HG03460 (cell line): ENCODE measurements around the gene KSR1.

Experiments used
- ATAC-seq: cut with Tn5 transposase; IDR thresholded peaks from one replicate; pipeline ENCODE4 v1.9.1; 2021; ENCODE audit not compliant: unreplicated experiment

KSR1 gene

GRCh38 chr17:27471321-27472269 lies 15.3 kb downstream of the KSR1 start:
- ATAC-seq: peak; percentile 61

DNA sequence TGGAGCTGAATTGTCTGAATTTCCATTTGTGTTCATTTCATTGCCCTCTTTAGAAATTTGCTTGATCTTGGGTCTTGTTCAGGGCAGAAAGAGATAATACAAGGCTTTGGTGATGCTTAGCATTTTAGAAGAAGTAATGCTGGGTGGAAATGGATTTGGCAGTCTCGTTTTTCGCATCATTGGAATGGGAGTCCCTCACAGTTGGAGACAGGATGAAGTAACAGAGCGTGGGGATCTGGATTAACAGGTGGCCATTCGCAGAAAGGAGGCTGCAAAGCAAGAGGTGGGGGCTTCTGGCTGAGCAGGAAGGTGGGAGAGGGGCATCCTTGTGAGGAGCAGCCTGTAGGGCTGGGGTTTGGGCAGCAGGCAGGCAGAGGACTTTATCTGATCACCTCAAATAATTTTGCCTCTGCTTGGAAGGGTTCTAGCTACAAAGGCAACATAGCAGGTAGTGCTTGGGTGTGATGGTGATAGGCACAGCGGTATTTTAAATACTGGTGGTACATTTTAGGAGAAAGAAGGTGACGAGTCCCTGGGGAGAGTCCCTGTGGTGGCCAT lies 17.0 kb downstream of the KSR1 start:
- no peak for ATAC-seq

DNA sequence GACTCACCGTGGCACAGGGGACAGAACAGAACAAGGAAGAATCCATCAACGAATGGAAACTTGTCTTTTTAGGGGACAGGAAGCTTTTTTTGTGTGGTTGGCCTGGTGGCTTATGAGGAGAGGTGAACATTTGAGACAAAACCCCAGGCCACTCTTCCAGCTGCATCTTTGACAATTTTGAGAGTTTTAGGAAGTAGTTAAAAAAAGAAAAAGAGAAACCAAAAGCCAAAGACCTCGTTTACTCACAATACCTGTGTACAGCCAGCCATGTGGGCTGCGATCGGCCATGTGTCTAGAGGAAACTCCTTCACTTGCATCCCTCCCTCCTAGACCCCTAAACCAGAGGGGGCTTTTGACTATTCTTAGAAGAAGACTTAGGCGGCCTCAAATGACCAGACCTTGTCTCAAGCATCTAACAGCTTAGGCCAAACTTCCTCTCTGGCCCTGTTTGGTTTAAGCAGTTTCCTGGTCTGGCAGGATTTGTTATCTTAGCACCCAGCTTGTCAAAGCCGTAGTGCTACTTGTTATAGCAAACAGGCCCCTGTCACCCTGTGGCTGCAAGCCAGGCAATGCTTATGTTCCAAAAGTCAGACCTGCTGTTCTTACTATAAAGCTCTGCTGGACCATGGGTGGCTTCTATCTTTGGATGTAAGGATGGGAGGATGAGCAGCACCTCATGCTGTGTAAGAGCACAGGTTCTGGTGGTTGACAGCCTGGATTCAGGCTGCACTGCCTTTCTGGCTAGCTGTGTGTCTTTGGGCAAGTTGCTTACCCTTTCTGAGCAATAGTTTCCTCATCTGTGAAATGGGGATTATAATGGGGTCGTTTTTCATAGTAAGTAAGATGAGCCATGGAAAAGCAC lies 17.7 kb downstream of the KSR1 start:
- peak; percentile 32 for ATAC-seq

DNA sequence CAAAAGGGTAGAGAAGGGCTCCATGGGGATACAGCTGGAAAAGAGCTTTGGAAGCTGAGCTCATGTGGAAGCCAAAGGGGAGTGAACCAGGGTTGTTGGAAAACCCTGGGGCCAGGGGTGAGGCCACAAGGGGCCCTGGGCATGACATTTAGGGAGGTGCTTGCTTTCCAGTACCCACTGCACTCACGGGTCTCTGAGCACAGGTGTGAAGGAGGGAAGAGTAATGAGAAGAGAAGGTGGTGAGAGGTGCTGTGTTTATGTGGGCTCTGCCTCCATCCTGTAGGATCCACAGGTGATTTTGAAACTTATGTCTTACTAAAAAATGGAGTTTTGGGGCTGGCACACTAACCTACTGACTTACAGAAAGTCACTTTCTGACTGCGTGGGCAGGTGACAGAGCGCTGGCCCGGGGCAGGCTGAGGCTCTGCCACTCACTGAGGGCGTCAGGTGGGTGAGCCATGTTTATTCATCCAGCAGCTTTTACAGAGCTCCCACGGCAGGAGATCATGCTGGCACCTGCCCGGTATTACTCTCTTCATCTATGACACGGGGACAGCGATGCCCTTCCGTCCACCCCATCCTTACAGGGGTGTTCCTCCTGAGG lies 18.9 kb downstream of the KSR1 start:
- ATAC-seq: no peak

DNA sequence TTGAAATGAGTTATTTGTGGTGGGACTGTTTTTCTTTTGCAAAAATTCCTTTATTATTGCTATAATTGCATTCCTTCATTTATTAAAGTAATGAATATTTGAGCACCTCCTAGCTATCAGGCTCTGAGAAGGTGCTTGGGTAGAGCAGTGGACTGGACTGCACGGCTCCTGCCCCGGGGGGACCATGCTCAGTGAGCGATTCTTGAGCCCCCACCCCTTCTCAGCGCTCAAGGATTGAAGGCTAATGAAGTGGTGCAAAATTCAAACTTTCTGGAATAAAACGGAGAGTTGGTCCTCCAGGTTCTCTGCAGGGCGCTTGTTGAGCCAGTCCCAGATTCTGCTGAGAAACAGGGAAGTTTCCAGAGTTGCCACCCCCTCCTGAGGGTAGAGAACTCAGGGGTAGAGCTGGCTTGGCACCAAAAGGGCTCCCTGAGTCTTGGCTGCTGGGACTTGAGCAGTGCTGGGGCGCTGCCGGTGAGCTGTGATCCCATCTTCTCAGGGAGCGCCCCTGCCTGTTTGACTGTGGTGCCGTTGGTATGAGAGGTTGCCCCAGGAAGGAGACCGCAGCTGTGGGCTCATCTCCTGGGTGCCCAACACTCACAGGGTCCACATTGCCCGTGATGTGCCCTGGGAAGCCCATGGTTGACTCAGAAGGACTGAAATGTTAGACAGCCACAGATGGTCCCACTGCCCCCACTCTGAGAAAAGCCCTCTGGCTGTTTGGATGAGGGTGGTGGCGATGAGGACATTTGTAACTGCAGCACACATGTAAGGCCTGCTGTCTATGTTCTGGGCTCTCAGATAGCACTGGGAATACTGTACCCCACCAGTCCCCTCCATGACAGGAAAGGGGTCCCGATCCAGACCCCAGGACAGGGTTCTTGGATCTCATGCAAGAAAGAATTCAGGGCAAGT lies 20.0 kb downstream of the KSR1 start:
- no peak for ATAC-seq

GRCh38 chr17:27477050-27477888 lies 21.0 kb downstream of the KSR1 start:
- no peak for ATAC-seq

- no peak for ATAC-seq
Measured at GRCh38 chr17:27477971-27478684, 21.9 kb downstream of the KSR1 start.

GRCh38 chr17:27478901-27479538 lies 22.8 kb downstream of the KSR1 start:
- ATAC-seq: no peak

GRCh38 chr17:27479838-27480237 lies 23.6 kb downstream of the KSR1 start:
- ATAC-seq: no peak

- no peak for ATAC-seq
Measured at GRCh38 chr17:27480699-27481098, 24.5 kb downstream of the KSR1 start.

DNA sequence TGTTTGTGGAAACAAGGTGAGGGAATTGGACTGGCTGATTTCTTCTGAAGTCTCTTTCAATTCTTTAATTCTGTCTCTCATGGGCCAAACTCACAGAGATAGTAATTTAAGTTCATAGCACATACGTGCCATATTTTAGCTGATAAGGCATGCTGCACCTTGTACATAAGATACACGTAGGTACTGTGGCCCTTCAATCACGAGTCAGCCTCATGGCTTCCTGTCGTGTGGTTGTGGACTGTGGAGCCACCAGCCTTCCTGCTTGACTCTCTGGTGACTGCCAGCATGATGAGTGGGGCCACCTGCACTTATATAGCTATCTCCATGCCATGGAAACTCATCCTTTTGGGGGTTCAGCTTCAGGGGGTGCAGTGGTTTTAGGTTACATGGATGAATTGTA lies 25.1 kb downstream of the KSR1 start:
- ATAC-seq: no peak

GRCh38 chr17:27485125-27485524 lies 28.9 kb downstream of the KSR1 start:
- no peak for ATAC-seq

- ATAC-seq: no peak
Measured at GRCh38 chr17:27485716-27486495, 29.7 kb downstream of the KSR1 start.

- no peak for ATAC-seq
Measured at GRCh38 chr17:27486741-27487140, 30.5 kb downstream of the KSR1 start.

DNA sequence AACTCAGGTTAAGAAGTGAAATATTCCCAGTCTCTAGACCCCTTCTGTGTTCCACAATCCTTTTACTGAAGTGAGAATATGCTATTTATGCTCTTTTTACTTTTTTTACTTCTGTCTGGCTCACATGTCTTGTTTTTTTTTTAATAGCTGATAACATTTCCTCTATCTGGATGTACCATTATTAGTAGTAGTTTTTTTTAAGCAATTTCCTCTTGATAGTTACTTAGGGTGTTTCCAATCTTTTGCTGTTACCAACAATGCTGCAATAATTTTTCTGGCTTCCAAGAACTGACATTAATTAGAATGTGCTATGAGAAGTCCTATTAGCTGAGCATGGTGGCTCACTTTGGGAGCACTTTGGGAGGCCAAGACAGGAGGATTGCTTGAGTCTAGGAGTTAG lies 32.0 kb downstream of the KSR1 start:
- no peak for ATAC-seq

- ATAC-seq: no peak
Measured at GRCh38 chr17:27489045-27489715, 32.9 kb downstream of the KSR1 start.

DNA sequence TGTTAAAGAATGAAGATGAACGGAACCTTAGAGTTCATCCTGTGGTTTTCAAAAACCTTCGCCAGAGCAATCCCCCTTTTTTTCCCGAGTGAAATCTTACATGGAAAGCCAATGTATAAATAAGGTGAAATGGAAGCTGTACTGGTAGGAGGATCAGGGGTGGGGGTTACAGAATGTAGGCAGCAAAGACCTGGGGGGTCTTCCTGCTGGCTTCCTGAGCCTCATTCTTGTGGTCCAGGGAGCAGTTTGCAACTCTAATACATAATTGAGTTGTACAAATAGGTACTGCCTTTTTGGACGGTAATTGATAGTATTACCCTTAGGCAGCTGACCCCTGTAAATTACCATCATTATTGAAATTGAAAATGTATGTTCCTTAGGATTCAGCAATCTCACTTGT lies 34.1 kb downstream of the KSR1 start:
- ATAC-seq: no peak
